Ovary (tissue), 9 donors: ENCODE measurements around the gene ATRN. TPM values are rescaled to one million over a fixed set of nuclear protein-coding genes. Genes with fewer than 3 reads are reported as not detected.
"Not testable (repeated sequence)": the region's sequence is repeated elsewhere in the genome, so short reads cannot be mapped to it uniquely, and the experiment has no call there.

Experiments used
- DNase-seq, 5 donors: peaks; one replicate each; pipeline ENCODE4 v3.0.0-alpha.2; 2019 to 2020
- H3K27ac ChIP-seq, 2 donors: fragments of 200-600 bp; one replicate each; pipeline versions ENCODE4 v1.5.1 to v1.8.0; 2019 to 2022
- H3K27me3 ChIP-seq: fragments of 200-600 bp; one replicate; pipeline ENCODE4 v1.8.0; 2022
- H3K36me3 ChIP-seq: fragments of 200-600 bp; sonication (generic); one replicate; pipeline ENCODE4 v1.5.1; 2019
- H3K4me1 ChIP-seq: one replicate; pipeline ENCODE4 v1.8.1; 2013; ENCODE audit warnings: mild to moderate bottlenecking, moderate library complexity; ENCODE audit not compliant: insufficient read depth
- H3K4me3 ChIP-seq: fragments of 200-600 bp; sonication (generic); one replicate; pipeline ENCODE4 v1.5.1; 2017
- H3K9me3 ChIP-seq, 2 donors: fragments of 200-600 bp in 1 of 2; sonication (generic) in 1 of 2; one replicate each; pipeline versions ENCODE4 v1.5.1 to v1.8.1; 2013 to 2019; ENCODE audit warnings: mild to moderate bottlenecking in 1 of 2, moderate library complexity in 1 of 2
- EP300 ChIP-seq: sonication (generic); formaldehyde crosslinking; IDR thresholded peaks from one replicate; pipeline ENCODE4 v1.6.1; 2017; ENCODE audit warnings: antibody characterized with exemption
- POLR2A ChIP-seq: fragments of 450-650 bp; IDR thresholded peaks from one replicate; pipeline ENCODE4 v1.6.1; 2017; ENCODE audit warnings: antibody characterized with exemption, mild to moderate bottlenecking, moderate library complexity
- WGBS, 3 donors: extraction: QIAGEN DNeasy Blood & Tissue Kit in 1 of 3; methylation state at CpG; one replicate each; pipeline versions ENCODE4 v1.1.5 to v1.1.7; 2013 to 2017; 5-methylcytosine and 5-hydroxymethylcytosine counted together
- intact Hi-C, 4 donors: fragments of 100-400 bp; cut with DNase I; formaldehyde crosslinking; loops; one replicate each; pipeline versions ENCODE4 v1.11.0 to v1.15.1; 2022 to 2023
- polyA plus RNA-seq, 2 donors: library from polyadenylated mRNA; stranded (reverse); fragments of 200-250 nt in 1 of 2; fragments of 350-450 nt in 1 of 2; fragmentation: Illumina TruSeq in 1 of 2; extraction: RNeasy Lipid Tissue Mini Kit (QIAGEN cat#74804) in 1 of 2; gene quantifications; one replicate each; pipeline ENCODE4 v1.2.3, GENCODE V29; 2013 to 2014
- total RNA-seq, 7 donors: library from RNA; depleted of rRNA in 2 of 7; stranded (reverse); fragments of >200 nt in 2 of 7; fragmentation: NEBNext Ultra II Directional in 3 of 7; extraction: Animal tissue kit (Norgen Biotek cat#: 25700) in 3 of 7; gene quantifications; one replicate each; pipeline versions ENCODE4 v1.1.0 to v1.2.4, GENCODE V29; 2016 to 2023
- TF ChIP-seq, protein P1 (sequence below), 3 donors: fragments of 450-650 bp in 2 of 3; fragments of 200-600 bp in 1 of 3; IDR thresholded peaks; one replicate each; pipeline versions ENCODE4 v1.5.1 to v1.8.0; 2016 to 2022; ENCODE audit warnings: antibody characterized with exemption in 3 of 3, mild to moderate bottlenecking in 1 of 3
- donor health status: DM: no; HTN: no; CAD: no; lungs with moderate emphysema.
- donor health status: DM: no; HTN: no; CAD: no.
- donor health status: Bipolar disorder and iron deficiency.
- donor health status: DM: yes; HTN: yes; CAD: no.
- donor health status: DM: no; HTN: no; CAD: no.
- donor health status: DM: yes; HTN: yes; CAD: no.

Gene ATRN
- total and polyA plus RNA-seq, 9 donors, result 10.3 to 46.2 (median 23.6) TPM

DNA sequence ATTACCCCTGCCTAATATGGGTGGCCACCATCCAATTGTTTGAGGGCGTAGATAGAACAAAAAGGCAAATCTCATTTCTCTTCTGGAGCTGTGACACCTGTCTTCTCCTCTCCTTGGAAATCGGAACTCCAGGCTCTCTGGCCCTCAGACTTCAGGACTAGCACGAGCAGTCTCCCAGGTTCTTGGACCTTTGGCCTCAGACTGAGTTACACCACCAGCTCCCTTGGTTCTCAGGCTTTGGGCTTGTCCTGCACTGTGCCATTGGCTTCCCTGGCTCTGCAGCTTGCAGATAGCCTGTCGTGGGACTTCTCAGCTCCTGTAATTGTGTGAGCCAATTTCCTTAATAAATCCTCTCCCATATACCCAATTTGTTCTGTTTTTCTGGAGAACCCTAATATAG, 34.3 kb downstream of the ATRN start:
- intact Hi-C loops, result no loop called here
- DNase-seq, result no peak
- Histone ChIP-seq H3K4me1 (no peaks in the 10 kb centered on the region), H3K4me3 (no peak overlapping the region), H3K36me3 (no peaks in the 10 kb centered on the region), H3K27ac (no peak overlapping the region), H3K9me3 (no peaks in the 10 kb centered on the region), H3K27me3 (no peaks in the 10 kb centered on the region)
- WGBS, 3 donors, result 93 to 95% (median 94%) methylated on average over 4 of the region's 4 CpGs
- no peak for TF ChIP-seq EP300
- TF ChIP-seq, protein P1, sequence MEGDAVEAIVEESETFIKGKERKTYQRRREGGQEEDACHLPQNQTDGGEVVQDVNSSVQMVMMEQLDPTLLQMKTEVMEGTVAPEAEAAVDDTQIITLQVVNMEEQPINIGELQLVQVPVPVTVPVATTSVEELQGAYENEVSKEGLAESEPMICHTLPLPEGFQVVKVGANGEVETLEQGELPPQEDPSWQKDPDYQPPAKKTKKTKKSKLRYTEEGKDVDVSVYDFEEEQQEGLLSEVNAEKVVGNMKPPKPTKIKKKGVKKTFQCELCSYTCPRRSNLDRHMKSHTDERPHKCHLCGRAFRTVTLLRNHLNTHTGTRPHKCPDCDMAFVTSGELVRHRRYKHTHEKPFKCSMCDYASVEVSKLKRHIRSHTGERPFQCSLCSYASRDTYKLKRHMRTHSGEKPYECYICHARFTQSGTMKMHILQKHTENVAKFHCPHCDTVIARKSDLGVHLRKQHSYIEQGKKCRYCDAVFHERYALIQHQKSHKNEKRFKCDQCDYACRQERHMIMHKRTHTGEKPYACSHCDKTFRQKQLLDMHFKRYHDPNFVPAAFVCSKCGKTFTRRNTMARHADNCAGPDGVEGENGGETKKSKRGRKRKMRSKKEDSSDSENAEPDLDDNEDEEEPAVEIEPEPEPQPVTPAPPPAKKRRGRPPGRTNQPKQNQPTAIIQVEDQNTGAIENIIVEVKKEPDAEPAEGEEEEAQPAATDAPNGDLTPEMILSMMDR (IDR thresholded peaks at IDR 0.05), result no peak
- no peak for TF ChIP-seq POLR2A

DNA sequence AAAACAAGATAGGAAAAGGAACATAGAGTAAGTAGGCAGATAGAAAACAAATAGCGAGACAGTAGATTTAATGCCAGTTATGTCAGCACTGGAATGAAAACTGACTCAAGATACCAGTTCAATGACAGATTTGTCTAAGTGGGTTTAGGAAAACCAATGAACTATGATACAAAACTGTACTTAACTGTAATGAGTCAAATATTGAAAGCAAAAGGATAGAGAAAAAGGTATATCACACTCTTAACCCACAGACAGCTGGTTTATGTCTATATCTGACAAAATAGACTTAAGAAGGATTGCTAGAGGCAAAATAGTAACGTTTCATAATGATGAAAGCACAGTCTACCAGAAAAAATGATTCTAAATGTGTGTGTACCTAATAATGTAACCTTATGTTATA, 38.2 kb downstream of the ATRN start:
- H3K4me1 ChIP-seq, result no peaks in the 10 kb centered on the region
- H3K36me3 ChIP-seq, result no peaks in the 10 kb centered on the region
- no peak overlapping the region for H3K4me3 ChIP-seq
- WGBS, 3 donors, result 54 to 83% (median 78%) methylated on average over 2 of the region's 2 CpGs
- H3K27ac ChIP-seq, result no peak overlapping the region
- no peak for TF ChIP-seq EP300
- TF ChIP-seq, protein P1 (IDR thresholded peaks at IDR 0.05), result no peak
- TF ChIP-seq POLR2A, result no peak
- H3K9me3 ChIP-seq, result no peaks in the 10 kb centered on the region
- DNase-seq, result no peak
- intact Hi-C loops, result no loop called here
- no peaks in the 10 kb centered on the region for H3K27me3 ChIP-seq

DNA sequence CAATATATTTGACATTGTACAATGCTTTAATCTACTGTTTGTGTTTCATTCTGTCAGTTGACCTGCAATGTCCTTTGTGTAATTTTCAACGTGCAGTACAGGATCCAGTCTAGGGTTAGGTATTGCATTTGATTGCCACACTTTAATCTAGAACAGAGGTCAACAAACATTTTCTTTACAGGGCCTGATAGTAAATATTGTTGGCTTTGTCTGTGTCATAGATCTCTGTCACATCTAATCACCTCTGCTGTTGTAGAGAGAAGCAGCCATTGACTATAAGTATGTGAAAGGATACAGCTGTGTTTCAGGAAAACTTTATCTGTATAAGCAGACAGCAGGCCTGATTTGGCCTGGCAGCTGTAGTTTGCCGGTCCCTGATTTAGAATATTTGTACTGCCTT, 39.3 kb downstream of the ATRN start:
- no peak for DNase-seq
- TF ChIP-seq EP300, result no peak
- no peak for TF ChIP-seq POLR2A
- TF ChIP-seq, protein P1 (IDR thresholded peaks at IDR 0.05), result no peak
- intact Hi-C loops, result no loop called here
- no peaks in the 10 kb centered on the region for H3K36me3 ChIP-seq
- 8 to 26% (median 14%) methylated on average over 2 of the region's 2 CpGs for WGBS, 3 donors
- H3K9me3 ChIP-seq, result no peaks in the 10 kb centered on the region
- H3K4me1 ChIP-seq, result peaks cover 2% of the 10 kb centered on the region
- no peaks in the 10 kb centered on the region for H3K27me3 ChIP-seq
- no peak overlapping the region for H3K27ac ChIP-seq
- H3K4me3 ChIP-seq, result no peak overlapping the region

DNA sequence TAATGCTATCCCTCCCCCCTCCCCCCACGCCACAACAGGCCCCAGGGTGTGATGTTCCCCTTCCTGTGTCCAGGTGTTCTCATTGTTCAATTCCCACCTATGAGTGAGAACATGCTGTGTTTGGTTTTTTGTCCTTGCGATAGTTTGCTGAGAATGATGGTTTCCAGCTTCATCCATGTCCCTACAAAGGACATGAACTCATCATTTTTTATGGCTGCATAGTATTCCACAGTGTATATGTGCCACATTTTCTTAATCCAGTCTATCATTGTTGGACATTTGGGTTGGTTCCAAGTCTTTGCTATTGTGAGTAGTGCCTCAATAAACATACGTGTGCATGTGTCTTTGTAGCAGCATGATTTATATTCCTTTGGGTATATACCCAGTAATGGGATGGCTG, 41.4 kb downstream of the ATRN start:
- DNase-seq, H3K36me3 ChIP-seq, H3K9me3 ChIP-seq, H3K27ac ChIP-seq, H3K4me3 ChIP-seq, H3K27me3 ChIP-seq, H3K4me1 ChIP-seq, intact Hi-C loops: not testable (repeated sequence)
- 79 to 94% (median 94%) methylated on average over 3 of the region's 3 CpGs for whole genome bisulfite sequencing, 3 donors

DNA sequence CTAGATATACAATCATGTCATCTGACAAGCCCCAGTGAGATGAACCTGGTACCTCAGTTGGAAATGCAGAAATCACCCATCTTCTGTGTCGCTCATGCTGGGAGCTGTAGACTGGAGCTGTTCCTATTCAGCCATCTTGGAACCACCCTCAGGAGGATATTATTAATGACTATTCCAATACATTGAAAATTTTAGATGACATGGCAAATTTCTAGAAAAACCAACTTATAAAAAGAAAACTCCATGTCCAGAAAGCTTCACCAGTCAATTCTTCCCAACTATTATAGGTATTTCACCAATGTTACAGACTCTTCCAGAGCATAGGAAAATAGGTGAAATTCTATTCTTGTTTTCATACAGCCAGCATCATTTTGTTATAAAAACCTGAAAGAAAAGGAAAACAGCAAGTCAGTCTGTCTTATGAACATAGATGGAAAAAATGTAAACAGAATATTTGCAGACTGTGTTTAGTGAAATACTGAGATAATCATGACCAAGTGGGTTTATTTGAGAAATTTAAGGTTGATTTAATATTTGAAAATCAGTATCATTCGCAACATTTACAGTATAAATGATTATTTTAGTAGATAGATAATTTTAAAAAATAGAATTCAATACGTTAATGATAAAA, 43.3 kb downstream of the ATRN start:
- intact Hi-C loops, result no loop called here
- Histone ChIP-seq H3K4me3 (no peak overlapping the region), H3K27me3 (no peaks in the 10 kb centered on the region), H3K27ac (no peak overlapping the region), H3K9me3 (no peaks in the 10 kb centered on the region), H3K36me3 (no peaks in the 10 kb centered on the region), H3K4me1 (peaks cover 2% of the 10 kb centered on the region)
- no peak for DNase-seq
- 35 to 49% (median 37%) methylated on average over 3 of the region's 3 CpGs for WGBS, 3 donors
- TF ChIP-seq POLR2A, result no peak
- TF ChIP-seq, protein P1 (IDR thresholded peaks at IDR 0.05), result no peak
- no peak for TF ChIP-seq EP300
